PC-9 (cell line): ENCODE results near the gene EFHC1. TPM values are rescaled to one million over a fixed set of nuclear protein-coding genes. Genes with fewer than 3 reads are reported as not detected.

Experiments
- BruUV-seq: library from RNA; stranded (reverse); fragments of 400-500 nt; replicated peaks from 2 replicates; lab custom pipeline; 2021; lab: Mats Ljungman, UMichigan
- CTCF ChIA-PET: fragments of 300-600 bp; sonication (Branson Sonifier 250); formaldehyde crosslinking; loops from one replicate; lab custom pipeline; 2022; ENCODE audit warnings: antibody characterized with exemption; lab: Charles Lee
- POLR2A ChIA-PET: fragments of 300-600 bp; sonication (Branson Sonifier 250); formaldehyde crosslinking; loops from one replicate; lab custom pipeline; 2022; ENCODE audit warnings: antibody characterized with exemption; ENCODE audit not compliant: unreplicated experiment; lab: Charles Lee
- DNase-seq, 2 experiments: peaks; one replicate each; pipeline versions ENCODE4 v3.0.0 to v3.0.0-alpha.2; 2015 to 2022; ENCODE audit warnings: mixed read lengths in 1 of 2
- H2AFZ ChIP-seq: fragments of 200-600 bp; sonication (generic); 2 replicates; pipeline ENCODE4 v1.8.1; 2017; ENCODE audit warnings: antibody characterized with exemption
- H3F3A ChIP-seq: fragments of 200-600 bp; sonication (generic); 2 replicates; pipeline ENCODE4 v1.8.1; 2017; ENCODE audit warnings: antibody characterized with exemption, mild to moderate bottlenecking, low read depth; ENCODE audit not compliant: insufficient read depth
- H3K27ac ChIP-seq: fragments of 200-600 bp; sonication (generic); 2 replicates; pipeline ENCODE4 v1.6.1; 2016; ENCODE audit warnings: mixed run types
- H3K27me3 ChIP-seq: fragments of 200-600 bp; sonication (generic); 2 replicates; pipeline ENCODE4 v1.6.1; 2016; ENCODE audit warnings: low read depth, mixed run types; ENCODE audit not compliant: insufficient read depth
- H3K36me3 ChIP-seq: fragments of 200-600 bp; sonication (generic); 2 replicates; pipeline ENCODE4 v1.6.1; 2016; ENCODE audit warnings: low read depth, mixed run types
- H3K4me1 ChIP-seq: fragments of 200-600 bp; sonication (generic); replicated peaks from 2 replicates; pipeline ENCODE4 v1.6.1; 2016; ENCODE audit warnings: mixed run types; ENCODE audit not compliant: insufficient read depth
- H3K4me2 ChIP-seq: fragments of 200-600 bp; sonication (generic); 2 replicates; pipeline ENCODE4 v1.6.1; 2017; ENCODE audit warnings: mixed run types
- H3K4me3 ChIP-seq: fragments of 200-600 bp; sonication (generic); 2 replicates; pipeline ENCODE4 v1.6.1; 2016; ENCODE audit warnings: mixed run types
- H3K79me2 ChIP-seq: fragments of 200-600 bp; sonication (generic); 2 replicates; pipeline ENCODE4 v1.6.1; 2017; ENCODE audit warnings: low read depth, mixed run types
- H3K9me2 ChIP-seq: fragments of 200-600 bp; sonication (generic); 2 replicates; pipeline ENCODE4 v1.8.1; 2017; ENCODE audit warnings: mild to moderate bottlenecking; ENCODE audit not compliant: insufficient read depth
- H3K9me3 ChIP-seq: fragments of 200-600 bp; sonication (generic); 2 replicates; pipeline ENCODE4 v1.8.1; 2016; ENCODE audit warnings: low read depth; ENCODE audit not compliant: insufficient read depth
- H4K20me1 ChIP-seq: fragments of 200-600 bp; sonication (generic); 2 replicates; pipeline ENCODE4 v1.8.1; 2017; ENCODE audit not compliant: insufficient read depth
- EZH2 ChIP-seq: fragments of 200-600 bp; sonication (generic); IDR thresholded peaks from 2 replicates; pipeline ENCODE4 v1.8.0; 2017; ENCODE audit warnings: antibody characterized with exemption, low read depth
- intact Hi-C: fragments of 100-400 bp; cut with micrococcal nuclease; formaldehyde crosslinking; loops from one replicate; pipeline ENCODE4 v1.10.0; 2022; ENCODE audit not compliant: unreplicated experiment
- total RNA-seq: library from RNA; stranded (reverse); gene quantifications from 2 replicates; pipeline ENCODE4 v1.2.3, GENCODE V29; 2021
- TF ChIP-seq, protein P1 (sequence below): fragments of 200-600 bp; sonication (generic); conservative IDR thresholded peaks from 2 replicates; pipeline ENCODE4 v1.6.1; 2017; ENCODE audit warnings: mixed run types, antibody characterized with exemption, mild to moderate bottlenecking, moderate library complexity

Gene EFHC1
- total RNA-seq, 1 experiment from 2014 or later = 45.0 TPM

DNA sequence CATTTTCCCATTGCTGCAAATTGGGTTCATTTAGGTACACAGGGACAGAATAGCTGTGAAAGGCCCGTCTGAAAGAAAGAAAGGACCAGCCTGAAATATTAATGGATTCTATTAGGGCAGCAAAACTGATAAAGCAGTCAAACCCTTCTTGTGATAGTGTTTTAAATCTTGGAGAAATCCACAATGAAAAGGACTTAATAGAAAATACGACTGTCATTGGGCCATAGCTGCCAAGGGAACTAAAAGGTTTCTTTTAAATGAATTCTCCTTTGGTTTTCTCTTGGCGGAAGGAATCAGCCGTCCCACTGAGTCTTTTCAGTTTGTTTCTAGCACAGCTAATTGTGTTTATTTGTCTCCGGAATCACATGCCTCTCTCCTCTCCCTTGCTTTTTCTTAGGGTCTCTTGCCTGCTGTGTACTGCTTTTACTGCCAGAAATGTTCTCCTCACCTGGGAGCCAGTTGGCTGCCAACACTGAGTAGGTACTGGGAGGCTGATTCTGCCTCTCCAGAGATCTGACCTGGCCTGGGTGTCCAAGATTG is 46.9 kb upstream of the EFHC1 start:
- Histone ChIP-seq H3K27me3 (no peaks in the 10 kb centered on the region), H3K9me3 (no peaks in the 10 kb centered on the region), H3F3A (no peaks in the 10 kb centered on the region), H3K4me3 (no peak overlapping the region), H3K4me1 (no peaks in the 10 kb centered on the region), H2AFZ (no peak overlapping the region), H4K20me1 (no peaks in the 10 kb centered on the region), H3K9me2 (no peaks in the 10 kb centered on the region), H3K27ac (no peak overlapping the region), H3K79me2 (no peaks in the 10 kb centered on the region), H3K36me3 (no peaks in the 10 kb centered on the region), H3K4me2 (no peak overlapping the region)
- TF ChIP-seq, protein P1, sequence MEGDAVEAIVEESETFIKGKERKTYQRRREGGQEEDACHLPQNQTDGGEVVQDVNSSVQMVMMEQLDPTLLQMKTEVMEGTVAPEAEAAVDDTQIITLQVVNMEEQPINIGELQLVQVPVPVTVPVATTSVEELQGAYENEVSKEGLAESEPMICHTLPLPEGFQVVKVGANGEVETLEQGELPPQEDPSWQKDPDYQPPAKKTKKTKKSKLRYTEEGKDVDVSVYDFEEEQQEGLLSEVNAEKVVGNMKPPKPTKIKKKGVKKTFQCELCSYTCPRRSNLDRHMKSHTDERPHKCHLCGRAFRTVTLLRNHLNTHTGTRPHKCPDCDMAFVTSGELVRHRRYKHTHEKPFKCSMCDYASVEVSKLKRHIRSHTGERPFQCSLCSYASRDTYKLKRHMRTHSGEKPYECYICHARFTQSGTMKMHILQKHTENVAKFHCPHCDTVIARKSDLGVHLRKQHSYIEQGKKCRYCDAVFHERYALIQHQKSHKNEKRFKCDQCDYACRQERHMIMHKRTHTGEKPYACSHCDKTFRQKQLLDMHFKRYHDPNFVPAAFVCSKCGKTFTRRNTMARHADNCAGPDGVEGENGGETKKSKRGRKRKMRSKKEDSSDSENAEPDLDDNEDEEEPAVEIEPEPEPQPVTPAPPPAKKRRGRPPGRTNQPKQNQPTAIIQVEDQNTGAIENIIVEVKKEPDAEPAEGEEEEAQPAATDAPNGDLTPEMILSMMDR = no peak
- intact Hi-C loops = no loop called here
- no peak for DNase-seq
- no TSS peak for BruUV-seq
- ChIA-PET CTCF (no interaction called here), POLR2A (interaction anchor here (0.7 kb wide), 1 partner anchor 17 kb away, joined by 3 read pairs; no protein-coding TSS in a partner anchor)

DNA sequence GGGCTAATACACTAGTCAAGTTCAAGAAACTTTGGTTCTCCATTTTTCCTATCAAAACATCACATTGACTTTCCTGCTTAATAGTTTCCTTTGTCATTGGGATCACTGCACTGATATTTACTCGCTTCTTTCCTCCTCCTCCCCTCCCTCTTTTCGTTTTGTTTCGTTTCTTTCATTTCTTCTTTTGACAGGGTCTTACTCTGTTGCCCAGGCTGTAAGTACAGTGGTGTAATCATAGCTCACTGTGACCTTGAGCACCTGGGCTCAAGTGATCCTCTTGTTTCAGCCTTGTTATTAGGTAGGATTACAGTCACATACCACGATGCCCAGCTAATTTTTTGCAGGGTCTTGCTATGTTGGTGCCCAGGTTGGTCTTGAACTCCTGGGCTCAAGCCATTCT is 45.9 kb upstream of the EFHC1 start:
- no peaks in the 10 kb centered on the region for H3K4me1 ChIP-seq
- no peak overlapping the region for H3K4me3 ChIP-seq
- no peaks in the 10 kb centered on the region for H3K36me3 ChIP-seq
- DNase-seq = no peak
- no peaks in the 10 kb centered on the region for H3K27me3 ChIP-seq
- no peaks in the 10 kb centered on the region for H3K9me2 ChIP-seq
- no peaks in the 10 kb centered on the region for H4K20me1 ChIP-seq
- H3K9me3 ChIP-seq = no peaks in the 10 kb centered on the region
- no peaks in the 10 kb centered on the region for H3K79me2 ChIP-seq
- H2AFZ ChIP-seq = no peak overlapping the region
- ChIA-PET POLR2A (no interaction called here), CTCF (no interaction called here)
- no TSS peak for BruUV-seq
- no peaks in the 10 kb centered on the region for H3F3A ChIP-seq
- no peak overlapping the region for H3K27ac ChIP-seq
- no peak overlapping the region for H3K4me2 ChIP-seq
- no peak for TF ChIP-seq EZH2
- TF ChIP-seq, protein P1 = no peak
- intact Hi-C loops = no loop called here

DNA sequence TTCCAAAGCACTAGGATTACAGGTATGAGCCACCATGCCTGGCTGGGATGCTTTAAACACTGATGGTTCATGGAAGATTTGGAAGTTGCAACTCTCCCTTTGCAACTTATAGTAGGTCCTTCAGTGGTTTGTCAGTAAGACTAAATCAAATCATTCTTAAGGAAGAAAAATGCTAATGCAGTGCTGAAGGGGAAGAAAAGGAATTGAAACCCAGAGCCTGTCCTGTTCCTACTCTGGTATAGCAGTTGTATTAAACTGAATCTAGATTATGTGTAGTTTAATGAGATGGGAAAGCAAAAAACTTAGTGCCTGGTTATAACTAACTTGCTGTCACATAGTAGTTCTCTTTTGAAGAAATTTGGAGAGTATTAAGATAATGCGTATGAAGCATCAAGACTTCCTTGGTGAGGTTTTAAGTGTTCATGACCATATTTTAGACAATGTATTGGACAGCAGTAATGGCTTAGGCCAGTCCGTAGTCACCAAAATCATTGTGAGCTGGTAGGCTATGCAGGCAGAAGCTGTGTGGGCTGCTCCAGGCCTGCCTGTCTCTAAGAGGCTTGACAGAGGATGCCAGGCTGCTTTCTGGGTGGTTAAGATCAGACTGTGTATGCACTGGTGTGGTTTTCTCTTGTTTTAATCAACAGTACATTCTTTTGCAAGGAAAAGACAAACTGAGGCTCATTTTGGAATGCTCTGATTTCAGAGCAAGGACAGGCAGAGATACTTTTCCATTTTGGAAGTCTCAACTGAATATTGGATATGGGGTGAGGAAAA is 44.2 kb upstream of the EFHC1 start:
- Histone ChIP-seq H3K27me3 (no peaks in the 10 kb centered on the region), H3K27ac (no peak overlapping the region), H4K20me1 (no peaks in the 10 kb centered on the region), H3K9me3 (no peaks in the 10 kb centered on the region), H3K4me2 (no peak overlapping the region), H3K36me3 (no peaks in the 10 kb centered on the region), H2AFZ (no peak overlapping the region), H3K9me2 (no peaks in the 10 kb centered on the region), H3F3A (no peaks in the 10 kb centered on the region), H3K4me3 (no peak overlapping the region), H3K79me2 (no peaks in the 10 kb centered on the region), H3K4me1 (no peaks in the 10 kb centered on the region)
- ChIA-PET CTCF (no interaction called here), POLR2A (no interaction called here)
- no TSS peak for BruUV-seq
- TF ChIP-seq, protein P1 = no peak
- TF ChIP-seq EZH2 = no peak
- intact Hi-C loops = no loop called here
- DNase-seq = no peak
